HG03097 (cell line): ENCODE results near the gene TCHH.

Experiments
- ATAC-seq: cut with Tn5 transposase; IDR thresholded peaks from one replicate; pipeline ENCODE4 v1.9.1; 2021; ENCODE audit not compliant: unreplicated experiment, low FRiP score

Gene TCHH

GRCh38 chr1:152072311-152072710 lies 42.9 kb downstream of the TCHH start:
- no peak for ATAC-seq

- ATAC-seq, result no peak
These were observed 44.1 kb downstream of the TCHH start for GRCh38 chr1:152071123-152071522.

- no peak for ATAC-seq
These were observed 47.3 kb downstream of the TCHH start for GRCh38 chr1:152067929-152068328.

GRCh38 chr1:152067150-152067549 lies 48.1 kb downstream of the TCHH start:
- ATAC-seq, result no peak

GRCh38 chr1:152061952-152062351 lies 53.3 kb downstream of the TCHH start:
- ATAC-seq, result no peak
